Neural progenitor cell (in vitro differentiated cells): ENCODE data around the gene LGALSL. TPM values are rescaled to one million over a fixed set of nuclear protein-coding genes. Genes with fewer than 3 reads are reported as not detected.
A peak's percentile ranks its signal among the peaks of the same experiment; 100 is the strongest.

ENCODE experiments used
- DNase-seq: peaks from one replicate; pipeline ENCODE4 v3.0.0-alpha.2; 2016; ENCODE audit warnings: low spot score
- H2AFZ ChIP-seq: fragments of 200-600 bp; sonication (generic); replicated peaks from 2 replicates; pipeline ENCODE4 v1.6.1; 2016; ENCODE audit warnings: antibody characterized with exemption
- H3F3A ChIP-seq: fragments of 200-600 bp; sonication (generic); 2 replicates; pipeline ENCODE4 v1.6.1; 2016; ENCODE audit warnings: antibody characterized with exemption, low read depth
- H3K27ac ChIP-seq: fragments of 200-600 bp; sonication (generic); 2 replicates; pipeline ENCODE4 v1.5.1; 2016; ENCODE audit warnings: mild to moderate bottlenecking
- H3K27me3 ChIP-seq: fragments of 200-600 bp; sonication (generic); 2 replicates; pipeline ENCODE4 v1.6.1; 2016; ENCODE audit warnings: mild to moderate bottlenecking, moderate library complexity
- H3K36me3 ChIP-seq: fragments of 200-600 bp; sonication (generic); 2 replicates; pipeline ENCODE4 v1.5.1; 2016
- H3K4me1 ChIP-seq: fragments of 200-600 bp; sonication (generic); 2 replicates; pipeline ENCODE4 v1.6.1; 2016; ENCODE audit warnings: mixed run types
- H3K4me2 ChIP-seq: fragments of 200-600 bp; sonication (generic); 2 replicates; pipeline ENCODE4 v1.6.1; 2016
- H3K4me3 ChIP-seq: fragments of 200-600 bp; sonication (generic); 2 replicates; pipeline ENCODE4 v1.5.1; 2016
- H3K79me2 ChIP-seq: fragments of 200-600 bp; sonication (generic); 2 replicates; pipeline ENCODE4 v1.6.1; 2016; ENCODE audit warnings: low read depth
- H3K9ac ChIP-seq: fragments of 200-600 bp; sonication (generic); 2 replicates; pipeline ENCODE4 v1.6.1; 2016
- H3K9me3 ChIP-seq: fragments of 200-600 bp; sonication (generic); 2 replicates; pipeline ENCODE4 v1.5.1; 2016; ENCODE audit warnings: low read depth
- H4K20me1 ChIP-seq: fragments of 200-600 bp; sonication (generic); 2 replicates; pipeline ENCODE4 v1.6.1; 2016; ENCODE audit warnings: low read depth
- H3K27ac Mint-ChIP-seq: 3 replicates; pipeline ENCODE4 v1.8.0; 2021; ENCODE audit warnings: mixed read lengths
- H3K27me3 Mint-ChIP-seq: 2 replicates; pipeline ENCODE4 v1.8.0; 2022; ENCODE audit warnings: low read depth, mild to moderate bottlenecking, inconsistent platforms, moderate library complexity, mixed read lengths; ENCODE audit not compliant: insufficient read depth
- H3K36me3 Mint-ChIP-seq: 3 replicates; pipeline ENCODE4 v1.8.0; 2021; ENCODE audit warnings: mixed read lengths
- H3K4me1 Mint-ChIP-seq: 3 replicates; pipeline ENCODE4 v1.8.0; 2021; ENCODE audit warnings: mixed read lengths
- H3K4me3 Mint-ChIP-seq: 3 replicates; pipeline ENCODE4 v1.8.0; 2021; ENCODE audit warnings: mild to moderate bottlenecking, moderate library complexity, mixed read lengths
- H3K9me3 Mint-ChIP-seq: 3 replicates; pipeline ENCODE4 v1.8.0; 2020; ENCODE audit warnings: mixed read lengths
- EZH2 ChIP-seq: fragments of 200-600 bp; sonication (generic); IDR thresholded peaks from 2 replicates; pipeline ENCODE4 v1.6.1; 2017; ENCODE audit warnings: antibody characterized with exemption, mild to moderate bottlenecking, moderate library complexity
- EZH2phosphoT487 ChIP-seq: fragments of 200-600 bp; sonication (generic); IDR thresholded peaks from 2 replicates; pipeline ENCODE4 v1.6.1; 2017; ENCODE audit warnings: antibody characterized with exemption
- total RNA-seq: library from RNA; depleted of rRNA; stranded (reverse); fragments of >200 nt; gene quantifications from 2 replicates; pipeline ENCODE4 v1.2.3, GENCODE V29; 2015; ENCODE audit warnings: low replicate concordance
- TF ChIP-seq, protein P1 (sequence below): fragments of 200-600 bp; sonication (generic); IDR thresholded peaks from 2 replicates; pipeline ENCODE4 v1.5.1; 2017; ENCODE audit warnings: antibody characterized with exemption, mild to moderate bottlenecking

Gene LGALSL
- total RNA-seq, 1 donor from 2014 or later: 31.1 TPM

GRCh38 chr2:64414736-64415435 is 39.1 kb upstream of the LGALSL start:
- H3K4me3 ChIP-seq: no peak overlapping the region
- H3K4me2 ChIP-seq: no peak overlapping the region
- no peak overlapping the region for H3K9ac ChIP-seq
- no peaks in the 10 kb centered on the region for H3K79me2 ChIP-seq
- no peaks in the 10 kb centered on the region for H3K36me3 ChIP-seq
- no peaks in the 10 kb centered on the region for H4K20me1 ChIP-seq
- Mint-ChIP-seq H3K4me3 (no peak overlapping the region), H3K27me3 (no peaks in the 10 kb centered on the region), H3K27ac (peak overlapping the region; percentile 13), H3K36me3 (no peaks in the 10 kb centered on the region), H3K9me3 (no peaks in the 10 kb centered on the region), H3K4me1 (peaks cover 5% of the 10 kb centered on the region)
- TF ChIP-seq EZH2 (no peak), EZH2phosphoT487 (no peak)
- TF ChIP-seq, protein P1, sequence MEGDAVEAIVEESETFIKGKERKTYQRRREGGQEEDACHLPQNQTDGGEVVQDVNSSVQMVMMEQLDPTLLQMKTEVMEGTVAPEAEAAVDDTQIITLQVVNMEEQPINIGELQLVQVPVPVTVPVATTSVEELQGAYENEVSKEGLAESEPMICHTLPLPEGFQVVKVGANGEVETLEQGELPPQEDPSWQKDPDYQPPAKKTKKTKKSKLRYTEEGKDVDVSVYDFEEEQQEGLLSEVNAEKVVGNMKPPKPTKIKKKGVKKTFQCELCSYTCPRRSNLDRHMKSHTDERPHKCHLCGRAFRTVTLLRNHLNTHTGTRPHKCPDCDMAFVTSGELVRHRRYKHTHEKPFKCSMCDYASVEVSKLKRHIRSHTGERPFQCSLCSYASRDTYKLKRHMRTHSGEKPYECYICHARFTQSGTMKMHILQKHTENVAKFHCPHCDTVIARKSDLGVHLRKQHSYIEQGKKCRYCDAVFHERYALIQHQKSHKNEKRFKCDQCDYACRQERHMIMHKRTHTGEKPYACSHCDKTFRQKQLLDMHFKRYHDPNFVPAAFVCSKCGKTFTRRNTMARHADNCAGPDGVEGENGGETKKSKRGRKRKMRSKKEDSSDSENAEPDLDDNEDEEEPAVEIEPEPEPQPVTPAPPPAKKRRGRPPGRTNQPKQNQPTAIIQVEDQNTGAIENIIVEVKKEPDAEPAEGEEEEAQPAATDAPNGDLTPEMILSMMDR: no peak
- no peaks in the 10 kb centered on the region for H3K27me3 ChIP-seq
- no peak for DNase-seq
- no peaks in the 10 kb centered on the region for H3K4me1 ChIP-seq
- no peak overlapping the region for H3K27ac ChIP-seq
- H2AFZ ChIP-seq: no peak overlapping the region
- no peaks in the 10 kb centered on the region for H3K9me3 ChIP-seq
- no peaks in the 10 kb centered on the region for H3F3A ChIP-seq

DNA sequence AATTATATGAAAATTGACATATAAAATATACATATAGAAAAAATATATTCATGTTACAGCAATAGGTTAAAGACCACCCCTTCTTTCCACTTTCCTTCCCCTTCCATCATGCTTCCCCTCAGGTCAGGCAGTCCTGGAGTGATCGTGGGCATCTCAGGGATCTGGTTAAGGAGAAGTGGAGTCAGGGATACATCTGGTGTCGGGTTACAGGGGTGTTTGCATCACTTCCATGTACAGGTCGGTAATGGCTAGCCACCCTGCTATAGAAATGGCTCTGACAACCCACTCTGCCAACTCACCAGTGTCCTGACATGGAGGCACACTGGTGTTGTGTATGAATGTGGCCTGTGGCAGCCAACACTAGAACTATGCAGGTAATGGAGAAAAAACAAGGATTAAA is 36.3 kb upstream of the LGALSL start:
- H3K9me3 Mint-ChIP-seq: no peaks in the 10 kb centered on the region
- Histone ChIP-seq H3F3A (no peaks in the 10 kb centered on the region), H3K27ac (no peak overlapping the region)

DNA sequence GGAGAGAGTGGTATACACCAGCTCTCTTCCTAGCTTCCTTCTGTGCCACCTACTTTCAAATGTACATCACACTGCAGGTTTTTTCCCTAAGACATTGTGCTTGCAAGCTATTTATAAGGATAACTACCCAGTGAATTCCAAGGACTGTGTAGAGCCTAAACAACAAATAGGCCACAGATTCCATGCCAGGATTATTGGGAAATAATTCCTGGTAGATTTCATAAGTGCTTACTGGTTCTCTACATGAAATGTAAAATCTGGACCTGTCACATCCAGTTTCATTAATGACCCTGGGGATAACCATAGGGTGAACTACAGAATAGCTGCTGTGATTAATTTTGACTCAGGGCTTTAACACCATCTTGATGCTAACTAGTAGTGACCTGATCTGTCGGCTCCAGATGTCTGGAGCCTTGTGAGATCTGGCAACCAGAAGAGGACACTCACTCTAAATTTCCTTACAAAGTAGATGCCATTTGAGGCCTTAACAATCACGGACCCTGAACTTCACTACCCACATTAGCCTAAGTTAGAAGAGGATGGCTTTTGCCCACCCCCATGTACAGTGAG is 34.3 kb upstream of the LGALSL start:
- H3K27me3 ChIP-seq: no peaks in the 10 kb centered on the region
- H3K9me3 Mint-ChIP-seq: no peaks in the 10 kb centered on the region
- no peaks in the 10 kb centered on the region for H3K36me3 Mint-ChIP-seq
- no peak overlapping the region for H3K9ac ChIP-seq
- DNase-seq: no peak
- H3K4me1 ChIP-seq: peaks cover 12% of the 10 kb centered on the region
- H4K20me1 ChIP-seq: no peaks in the 10 kb centered on the region
- H3K27ac ChIP-seq: no peak overlapping the region
- no peak overlapping the region for H2AFZ ChIP-seq
- H3K4me3 ChIP-seq: no peak overlapping the region
- TF ChIP-seq EZH2: no peak
- TF ChIP-seq, protein P1: no peak
- no peak for TF ChIP-seq EZH2phosphoT487
- H3K27me3 Mint-ChIP-seq: no peaks in the 10 kb centered on the region
- H3K4me3 Mint-ChIP-seq: no peak overlapping the region
- H3K79me2 ChIP-seq: no peaks in the 10 kb centered on the region
- no peaks in the 10 kb centered on the region for H3K36me3 ChIP-seq
- no peaks in the 10 kb centered on the region for H3K9me3 ChIP-seq
- H3F3A ChIP-seq: no peaks in the 10 kb centered on the region
- H3K4me2 ChIP-seq: no peak overlapping the region
- H3K27ac Mint-ChIP-seq: no peak overlapping the region
- peaks cover 16% of the 10 kb centered on the region for H3K4me1 Mint-ChIP-seq

More for the DNA sequence above, 36.3 kb upstream of the LGALSL start:
- no peaks in the 10 kb centered on the region for H3K27me3 ChIP-seq
- TF ChIP-seq, protein P1: no peak
- TF ChIP-seq EZH2: no peak
- no peak for TF ChIP-seq EZH2phosphoT487
- H3K27me3 Mint-ChIP-seq: no peaks in the 10 kb centered on the region
- H3K9me3 ChIP-seq: no peaks in the 10 kb centered on the region
- peaks cover 5% of the 10 kb centered on the region for H3K4me1 Mint-ChIP-seq
- H3K27ac Mint-ChIP-seq: peak overlapping the region; percentile 81
- no peak for DNase-seq
- no peak overlapping the region for H3K9ac ChIP-seq
- H4K20me1 ChIP-seq: no peaks in the 10 kb centered on the region
- H3K4me3 ChIP-seq: no peak overlapping the region
- H3K36me3 Mint-ChIP-seq: no peaks in the 10 kb centered on the region
- no peaks in the 10 kb centered on the region for H3K79me2 ChIP-seq
- H3K36me3 ChIP-seq: no peaks in the 10 kb centered on the region
- H3K4me3 Mint-ChIP-seq: no peak overlapping the region
- H3K4me2 ChIP-seq: no peak overlapping the region
- H3K4me1 ChIP-seq: peaks cover 9% of the 10 kb centered on the region
- H2AFZ ChIP-seq: no peak overlapping the region
